Transverse colon (tissue), 3 donors: ENCODE data around the gene ATP8A1.

Experiments used
- POLR2A ChIP-seq: fragments of 450-650 bp; IDR thresholded peaks from one replicate; pipeline ENCODE4 v1.6.1; 2016; ENCODE audit warnings: antibody characterized with exemption, mild to moderate bottlenecking, moderate library complexity
- TF ChIP-seq, protein P1 (sequence below), 5 experiments: fragments of 200-600 bp in 3 of 5; fragments of 450-650 bp in 2 of 5; sonication (generic) in 3 of 5; IDR thresholded peaks; 1 replicate in 2 of 5; 2 replicates in 3 of 5; pipeline ENCODE4 v1.5.1; 2016 to 2017; ENCODE audit warnings: antibody characterized with exemption in 5 of 5, inconsistent platforms in 3 of 5, mild to moderate bottlenecking in 2 of 5, moderate library complexity in 1 of 5

DNA sequence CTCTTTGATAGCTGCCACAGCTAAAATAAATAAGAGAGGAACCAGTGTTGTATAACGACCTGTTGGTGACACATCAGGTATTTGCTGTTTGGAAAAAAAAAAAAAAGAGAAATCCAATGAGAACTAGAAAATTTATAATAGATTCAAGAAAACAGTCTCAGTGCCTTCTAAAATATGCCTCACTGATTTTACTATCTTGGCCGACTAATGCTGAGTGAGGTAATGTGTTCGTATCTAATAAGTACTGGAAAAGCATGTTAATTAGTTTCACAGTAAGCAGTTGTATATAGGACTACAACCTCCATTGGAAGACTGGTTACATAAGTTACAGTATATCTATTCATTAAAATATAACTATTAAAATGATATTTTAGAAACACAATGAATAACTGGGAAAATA lies 32.4 kb downstream of the ATP8A1 start:
- no peak for TF ChIP-seq POLR2A
- TF ChIP-seq, protein P1, sequence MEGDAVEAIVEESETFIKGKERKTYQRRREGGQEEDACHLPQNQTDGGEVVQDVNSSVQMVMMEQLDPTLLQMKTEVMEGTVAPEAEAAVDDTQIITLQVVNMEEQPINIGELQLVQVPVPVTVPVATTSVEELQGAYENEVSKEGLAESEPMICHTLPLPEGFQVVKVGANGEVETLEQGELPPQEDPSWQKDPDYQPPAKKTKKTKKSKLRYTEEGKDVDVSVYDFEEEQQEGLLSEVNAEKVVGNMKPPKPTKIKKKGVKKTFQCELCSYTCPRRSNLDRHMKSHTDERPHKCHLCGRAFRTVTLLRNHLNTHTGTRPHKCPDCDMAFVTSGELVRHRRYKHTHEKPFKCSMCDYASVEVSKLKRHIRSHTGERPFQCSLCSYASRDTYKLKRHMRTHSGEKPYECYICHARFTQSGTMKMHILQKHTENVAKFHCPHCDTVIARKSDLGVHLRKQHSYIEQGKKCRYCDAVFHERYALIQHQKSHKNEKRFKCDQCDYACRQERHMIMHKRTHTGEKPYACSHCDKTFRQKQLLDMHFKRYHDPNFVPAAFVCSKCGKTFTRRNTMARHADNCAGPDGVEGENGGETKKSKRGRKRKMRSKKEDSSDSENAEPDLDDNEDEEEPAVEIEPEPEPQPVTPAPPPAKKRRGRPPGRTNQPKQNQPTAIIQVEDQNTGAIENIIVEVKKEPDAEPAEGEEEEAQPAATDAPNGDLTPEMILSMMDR (IDR thresholded peaks at IDR 0.05), result no peak
